GM06990 (cell line): ENCODE measurements around the gene ROCK1.
"Not testable (repeated sequence)": the region's sequence is repeated elsewhere in the genome, so short reads cannot be mapped to it uniquely, and the experiment has no call there.

Source experiments
- DNase-seq: peaks from one replicate; pipeline ENCODE4 v3.0.0-alpha.2; 2011; ENCODE audit not compliant: insufficient read length; ENCODE audit errors: extremely low read depth
- H3K27me3 ChIP-seq: replicated peaks from 2 replicates; pipeline ENCODE4 v1.6.0; 2011; ENCODE audit warnings: low read length; ENCODE audit not compliant: control insufficient read depth, insufficient read depth
- H3K36me3 ChIP-seq: 2 replicates; pipeline ENCODE4 v1.5.1; 2011; ENCODE audit warnings: low read length; ENCODE audit not compliant: control insufficient read depth, insufficient read depth
- H3K4me3 ChIP-seq: replicated peaks from 2 replicates; pipeline ENCODE4 v1.5.1; 2011; ENCODE audit warnings: low read depth, mild to moderate bottlenecking, control low read depth, low read length
- CTCF ChIP-seq: IDR thresholded peaks from 2 replicates; pipeline ENCODE4 v1.5.1; 2011; ENCODE audit warnings: low read length, control low read depth, mild to moderate bottlenecking, inconsistent platforms; ENCODE audit not compliant: insufficient read depth, poor library complexity, severe bottlenecking

Gene ROCK1

DNA sequence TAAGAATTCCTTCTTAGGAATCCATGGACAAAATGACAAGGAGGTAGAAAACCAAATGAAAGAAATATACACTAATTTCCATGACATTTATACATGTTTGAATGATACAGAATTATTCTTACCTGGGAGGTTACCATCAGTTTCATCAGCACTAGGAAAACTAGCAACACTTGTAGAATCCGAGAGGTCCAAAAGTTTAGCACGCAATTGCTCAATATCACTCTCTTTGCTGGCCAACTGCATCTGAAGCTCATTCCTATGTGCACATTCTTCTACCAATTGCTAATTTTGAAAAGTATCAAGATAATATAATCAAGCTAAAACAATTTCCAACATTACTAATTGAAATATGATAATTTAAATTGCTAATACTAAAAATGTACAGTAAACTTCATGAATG is 144.8 kb downstream of the ROCK1 start:
- TF ChIP-seq CTCF, result no peak
- H3K4me3 ChIP-seq, result no peak overlapping the region
- no peaks in the 10 kb centered on the region; the same call in 1 of the 2 replicates for H3K36me3 ChIP-seq
- H3K27me3 ChIP-seq, result no peaks in the 10 kb centered on the region
- no peak for DNase-seq

DNA sequence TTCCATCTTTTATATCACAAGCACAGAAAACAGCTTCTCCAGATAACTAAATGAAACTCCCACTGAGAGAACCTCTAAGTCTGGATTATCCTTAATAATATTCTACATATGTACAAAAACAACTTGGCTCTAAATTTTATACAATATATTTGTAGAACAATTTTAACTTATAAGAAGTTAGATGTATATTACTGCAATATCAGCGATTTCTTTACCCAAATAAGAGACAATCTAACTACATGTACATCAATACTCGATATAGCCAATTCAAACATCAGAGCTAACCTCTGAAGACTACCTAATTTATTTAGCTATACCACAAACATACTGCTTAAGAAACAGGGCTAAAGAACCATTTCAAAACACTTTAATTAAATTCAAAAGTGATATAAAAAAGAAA is 148.6 kb downstream of the ROCK1 start:
- Histone ChIP-seq H3K36me3 (no peaks in the 10 kb centered on the region; the same call in 1 of the 2 replicates), H3K27me3 (no peaks in the 10 kb centered on the region)

DNA sequence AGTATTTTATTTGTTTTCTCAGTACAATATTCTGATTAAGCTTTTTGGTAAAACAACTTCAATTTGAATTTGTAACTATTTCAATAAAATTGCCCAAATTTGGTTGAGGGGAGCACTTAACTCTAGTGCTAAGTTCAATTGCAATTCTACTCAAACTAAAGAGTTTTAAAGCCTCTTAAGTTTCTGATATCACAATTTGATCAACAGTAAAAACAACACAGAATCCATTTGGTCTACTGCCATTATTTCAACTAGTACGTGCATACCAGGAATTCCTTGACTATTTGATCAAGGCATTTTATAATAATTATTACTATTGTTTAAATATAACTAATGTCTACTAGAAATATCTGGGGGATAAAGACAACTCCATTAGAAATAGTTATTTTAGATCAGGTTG is 150.9 kb downstream of the ROCK1 start:
- TF ChIP-seq CTCF, result no peak
- Histone ChIP-seq H3K4me3 (no peak overlapping the region), H3K36me3 (no peaks in the 10 kb centered on the region), H3K27me3 (no peaks in the 10 kb centered on the region)
- no peak for DNase-seq

More for the DNA sequence above, 148.6 kb downstream of the ROCK1 start:
- TF ChIP-seq CTCF, result no peak
- DNase-seq, result no peak
- no peak overlapping the region for H3K4me3 ChIP-seq

- DNase-seq, H3K36me3 ChIP-seq, H3K27me3 ChIP-seq, H3K4me3 ChIP-seq: not testable (repeated sequence)
Observed at GRCh38 chr18:20950827-20951226, 160.8 kb downstream of the ROCK1 start.
